ENCODE data around the gene OXT. TPM values are rescaled to one million over a fixed set of nuclear protein-coding genes. Genes with fewer than 3 reads are reported as not detected.

OXT gene
- total and polyA plus RNA-seq, 2 donors (not counting 1 experiment from before 2014, with no cell fraction given) = 1.0 to 1.7 TPM

GRCh38 chr20:3046677-3047462, 24.6 kb upstream of the OXT start:
- Histone ChIP-seq H3K4me1 (ENCODE audit: control insufficient read depth in 2 of 2, insufficient read depth in 2 of 2, low read length in 2 of 2) (peaks cover 11 to 17% of the 10 kb centered on the region in 2 donors), H3K4me2 (replicated peaks; ENCODE audit: low read depth, low read length, poor library complexity, severe bottlenecking) (peak overlapping the region; percentile 93), H3K9me3 (ENCODE audit: control extremely low read depth in 1 of 3, control insufficient read depth in 2 of 3, insufficient read depth in 1 of 3, low read length in 2 of 3) (no peaks in the 10 kb centered on the region), H3K27ac (ENCODE audit: low read length in 2 of 2) (peak overlapping the region in 1 of 2 donors; percentile 88), H3K79me2 (ENCODE audit: control insufficient read depth, insufficient read depth, low read length) (peaks cover 17% of the 10 kb centered on the region), H3K9ac (ENCODE audit: low read length) (peak overlapping the region; percentile 85), H3K4me3 (ENCODE audit: control extremely low read depth in 1 of 5, extremely low read depth in 1 of 5, insufficient read depth in 1 of 5, low read depth in 2 of 5, low read length in 4 of 5) (peak overlapping the region; percentile 3 to 89 (median 82)), H4K20me1 (ENCODE audit: control insufficient read depth, insufficient read depth, low read length, poor library complexity, severe bottlenecking) (peaks cover 20% of the 10 kb centered on the region), H2AFZ (ENCODE audit: insufficient read depth, low read depth, low read length, poor library complexity, severe bottlenecking) (peak overlapping the region; percentile 91), H3K36me3 (replicated peaks in 1 of 2; ENCODE audit: control extremely low read depth in 1 of 2, control insufficient read depth in 1 of 2, extremely low read depth in 1 of 2, insufficient read depth in 2 of 2, low read length in 1 of 2) (peaks cover 0 to 19% of the 10 kb centered on the region in 2 experiments), H3K27me3 (replicated peaks in 1 of 4; ENCODE audit: control extremely low read depth in 1 of 4, control insufficient read depth in 3 of 4, insufficient read depth in 4 of 4, low read length in 3 of 4) (no peaks in the 10 kb centered on the region)
- no peak for ATAC-seq (ENCODE audit: low read depth)
- CTCF ChIA-PET = no interaction called here
- Mint-ChIP-seq H3K9me3 (ENCODE audit: insufficient read depth) (no peaks in the 10 kb centered on the region), H3K4me3 (peak overlapping the region; percentile 95), H3K27ac (peak overlapping the region; percentile 56), H3K27me3 (no peaks in the 10 kb centered on the region), H3K4me1 (peaks cover 15% of the 10 kb centered on the region)
- no peak for DNase-seq
- no peak for TF ChIP-seq CTCF (IDR thresholded peaks at IDR 0.05)
- TF ChIP-seq EZH2 (IDR thresholded peaks at IDR 0.05; ENCODE audit: borderline replicate concordance, insufficient read depth, low read depth, low read length, poor library complexity, severe bottlenecking) = no peak
- POLR2A ChIA-PET = no interaction called here
- WGBS (ENCODE audit: insufficient coverage) = 43% methylated on average over 35 of the region's 39 CpGs
- intact Hi-C loops (cut with micrococcal nuclease) = loop anchor here (2.0 to 10.0 kb wide), 4 partner anchors 158 to 720 kb away; partner anchors contain the start of genes ADISSP, ATRN, DDRGK1 and PTPRA

Data from B cell (primary cell).